GM18511 (cell line): ENCODE results near the gene DEGS2.

Source experiments
- ATAC-seq: cut with Tn5 transposase; IDR thresholded peaks from one replicate; pipeline ENCODE4 v1.9.1; 2021; ENCODE audit warnings: mild to moderate bottlenecking, moderate library complexity; ENCODE audit not compliant: unreplicated experiment

Gene DEGS2

GRCh38 chr14:100116134-100116533 lies 43.3 kb downstream of the DEGS2 start:
- ATAC-seq: no peak

- ATAC-seq: no peak
Measured at GRCh38 chr14:100115726-100116125, 43.7 kb downstream of the DEGS2 start.

- ATAC-seq: no peak
Measured at GRCh38 chr14:100115236-100115635, 44.2 kb downstream of the DEGS2 start.

GRCh38 chr14:100114109-100114765 lies 45.2 kb downstream of the DEGS2 start:
- no peak for ATAC-seq

- no peak for ATAC-seq
Measured at GRCh38 chr14:100111931-100112704, 47.3 kb downstream of the DEGS2 start.

- no peak for ATAC-seq
Measured at GRCh38 chr14:100110816-100111215, 48.6 kb downstream of the DEGS2 start.

GRCh38 chr14:100109594-100109955 lies 49.9 kb downstream of the DEGS2 start:
- ATAC-seq: no peak

- ATAC-seq: no peak
Measured at GRCh38 chr14:100108840-100109593, 50.4 kb downstream of the DEGS2 start.

- peak; percentile 81 for ATAC-seq
Measured at GRCh38 chr14:100108042-100108825, 51.2 kb downstream of the DEGS2 start.

GRCh38 chr14:100107236-100107635 lies 52.2 kb downstream of the DEGS2 start:
- no peak for ATAC-seq

- ATAC-seq: no peak
Measured at GRCh38 chr14:100106250-100107112, 53.0 kb downstream of the DEGS2 start.

- ATAC-seq: no peak
Measured at GRCh38 chr14:100105357-100106169, 53.9 kb downstream of the DEGS2 start.

- ATAC-seq: no peak
Measured at GRCh38 chr14:100104523-100105300, 54.7 kb downstream of the DEGS2 start.

GRCh38 chr14:100104006-100104352 lies 55.5 kb downstream of the DEGS2 start:
- ATAC-seq: no peak

GRCh38 chr14:100103250-100104005 lies 56.0 kb downstream of the DEGS2 start:
- ATAC-seq: no peak

GRCh38 chr14:100102156-100102785 lies 57.2 kb downstream of the DEGS2 start:
- ATAC-seq: no peak

GRCh38 chr14:100100032-100100703 lies 59.3 kb downstream of the DEGS2 start:
- ATAC-seq: no peak
